Measurements from ENCODE around the gene GINS2. TPM values are rescaled to one million over a fixed set of nuclear protein-coding genes. Genes with fewer than 3 reads are reported as not detected.

The GINS2 gene
- total RNA-seq, 3 donors from 2014 or later: 0.66 to 3.1 (median 1.1) TPM

DNA sequence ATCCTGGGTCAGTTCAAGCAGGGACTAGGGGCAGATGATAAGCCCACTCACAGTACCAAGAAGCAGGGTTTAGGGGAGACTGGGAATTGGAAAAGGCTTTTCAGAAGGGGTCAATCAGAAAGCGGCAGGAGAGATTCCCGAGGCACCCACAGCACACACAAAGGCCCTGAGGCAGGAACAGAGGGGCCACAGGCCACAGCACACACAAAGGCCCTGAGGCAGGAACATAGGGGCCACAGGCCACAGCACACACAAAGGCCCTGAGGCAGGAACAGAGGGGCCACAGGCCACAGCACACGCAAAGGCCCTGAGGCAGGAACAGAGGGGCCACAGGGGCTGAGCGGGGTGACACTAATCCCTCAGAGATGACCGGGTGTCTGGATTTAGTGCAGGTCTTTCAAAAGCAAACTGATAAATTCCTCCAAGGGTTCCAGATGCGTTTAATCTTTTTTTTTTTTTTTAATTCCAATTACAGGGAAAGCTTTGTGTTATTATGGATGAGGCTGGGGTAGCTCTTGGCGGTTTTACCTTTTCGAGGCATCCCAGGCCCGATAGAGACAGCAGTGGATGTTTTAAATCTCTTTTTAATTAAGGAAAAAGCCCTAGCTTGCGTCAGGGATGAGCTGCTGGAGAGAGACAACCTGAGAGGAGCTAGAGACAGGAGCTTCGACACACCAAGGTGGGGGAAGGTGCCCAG lies 31.0 kb upstream of the GINS2 start:
- H3K36me3 ChIP-seq: no peaks in the 10 kb centered on the region
- H3K27me3 ChIP-seq: no peaks in the 10 kb centered on the region
- H3K4me1 ChIP-seq: peaks cover 10 to 21% of the 10 kb centered on the region in 2 donors
- no peaks in the 10 kb centered on the region for H3K9me3 ChIP-seq
- intact Hi-C loops (cut with DNase I; ENCODE audit: low total_unique reads): loop anchor here (2.0 kb wide), 1 partner anchor 99 kb away; no protein-coding TSS in a partner anchor
- TF ChIP-seq POLR2AphosphoS5 (IDR thresholded peaks at IDR 0.05) (no peak), POLR2A (IDR thresholded peaks at IDR 0.05) (no peak)
- TF ChIP-seq, protein P1, sequence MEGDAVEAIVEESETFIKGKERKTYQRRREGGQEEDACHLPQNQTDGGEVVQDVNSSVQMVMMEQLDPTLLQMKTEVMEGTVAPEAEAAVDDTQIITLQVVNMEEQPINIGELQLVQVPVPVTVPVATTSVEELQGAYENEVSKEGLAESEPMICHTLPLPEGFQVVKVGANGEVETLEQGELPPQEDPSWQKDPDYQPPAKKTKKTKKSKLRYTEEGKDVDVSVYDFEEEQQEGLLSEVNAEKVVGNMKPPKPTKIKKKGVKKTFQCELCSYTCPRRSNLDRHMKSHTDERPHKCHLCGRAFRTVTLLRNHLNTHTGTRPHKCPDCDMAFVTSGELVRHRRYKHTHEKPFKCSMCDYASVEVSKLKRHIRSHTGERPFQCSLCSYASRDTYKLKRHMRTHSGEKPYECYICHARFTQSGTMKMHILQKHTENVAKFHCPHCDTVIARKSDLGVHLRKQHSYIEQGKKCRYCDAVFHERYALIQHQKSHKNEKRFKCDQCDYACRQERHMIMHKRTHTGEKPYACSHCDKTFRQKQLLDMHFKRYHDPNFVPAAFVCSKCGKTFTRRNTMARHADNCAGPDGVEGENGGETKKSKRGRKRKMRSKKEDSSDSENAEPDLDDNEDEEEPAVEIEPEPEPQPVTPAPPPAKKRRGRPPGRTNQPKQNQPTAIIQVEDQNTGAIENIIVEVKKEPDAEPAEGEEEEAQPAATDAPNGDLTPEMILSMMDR (IDR thresholded peaks at IDR 0.05): no peak
- DNase-seq (ENCODE audit: low spot score in 2 of 2): no peak
- H3K4me3 ChIP-seq: no peak overlapping the region
- peak overlapping the region; percentile 66 to 73 for H3K27ac ChIP-seq

DNA sequence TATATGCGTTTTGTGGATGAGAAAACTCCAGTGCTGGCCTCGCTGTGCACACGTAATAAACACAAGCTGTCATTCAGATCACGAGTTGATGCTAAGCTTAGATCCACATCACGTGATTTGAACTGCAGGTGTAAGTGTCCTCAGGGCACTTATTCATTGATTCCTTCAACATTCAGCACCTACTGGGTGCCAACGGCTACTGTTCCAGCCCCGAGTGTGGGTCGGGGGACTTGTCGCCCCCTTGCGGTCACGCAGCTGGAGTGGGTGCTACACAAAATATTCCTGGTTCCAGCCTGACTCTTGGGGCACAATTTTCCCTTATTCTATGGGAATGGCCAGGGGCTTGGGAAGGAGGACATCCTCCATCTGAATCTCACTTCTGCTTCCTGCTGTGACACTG lies 29.9 kb upstream of the GINS2 start:
- Histone ChIP-seq H3K9me3 (no peaks in the 10 kb centered on the region), H3K36me3 (no peaks in the 10 kb centered on the region), H3K4me1 (peaks cover 10 to 21% of the 10 kb centered on the region in 2 donors), H3K27me3 (no peaks in the 10 kb centered on the region), H3K27ac (no peak overlapping the region), H3K4me3 (no peak overlapping the region)
- TF ChIP-seq POLR2A (IDR thresholded peaks at IDR 0.05) (no peak), POLR2AphosphoS5 (IDR thresholded peaks at IDR 0.05) (no peak)
- TF ChIP-seq, protein P1 (IDR thresholded peaks at IDR 0.05): peak in 1 of 3 donors; percentile 11
- DNase-seq (ENCODE audit: low spot score in 2 of 2): no peak
- intact Hi-C loops (cut with DNase I; ENCODE audit: low total_unique reads): loop anchor here (2.0 kb wide), 1 partner anchor 98 kb away; no protein-coding TSS in a partner anchor

DNA sequence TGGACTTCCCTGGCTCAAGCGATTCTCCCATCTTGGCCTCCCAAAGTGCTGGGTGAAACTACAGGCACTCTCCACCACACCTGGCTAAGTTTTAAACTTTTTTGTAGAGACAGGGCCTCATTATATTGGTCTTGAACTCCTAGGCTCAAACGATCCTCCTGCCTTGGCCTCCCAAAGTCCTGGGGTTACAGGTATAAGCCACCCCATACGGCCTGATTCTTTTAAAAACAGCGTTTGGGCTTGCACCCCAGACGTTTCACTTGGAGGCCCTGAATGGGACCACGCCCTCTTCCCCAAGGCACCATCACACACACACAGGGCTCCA lies 29.4 kb upstream of the GINS2 start:
- Histone ChIP-seq H3K4me1 (peaks cover 10 to 21% of the 10 kb centered on the region in 2 donors), H3K36me3 (no peaks in the 10 kb centered on the region), H3K4me3 (no peak overlapping the region), H3K27ac (peak overlapping the region in 1 of 2 donors; percentile 81), H3K9me3 (no peaks in the 10 kb centered on the region), H3K27me3 (no peaks in the 10 kb centered on the region)
- intact Hi-C loops (cut with DNase I; ENCODE audit: low total_unique reads): loop anchor here (2.0 kb wide), 1 partner anchor 97 kb away; no protein-coding TSS in a partner anchor
- TF ChIP-seq POLR2AphosphoS5 (IDR thresholded peaks at IDR 0.05): no peak
- TF ChIP-seq, protein P1 (IDR thresholded peaks at IDR 0.05): no peak
- no peak for TF ChIP-seq POLR2A (IDR thresholded peaks at IDR 0.05)
- no peak for DNase-seq (ENCODE audit: low spot score in 2 of 2)

DNA sequence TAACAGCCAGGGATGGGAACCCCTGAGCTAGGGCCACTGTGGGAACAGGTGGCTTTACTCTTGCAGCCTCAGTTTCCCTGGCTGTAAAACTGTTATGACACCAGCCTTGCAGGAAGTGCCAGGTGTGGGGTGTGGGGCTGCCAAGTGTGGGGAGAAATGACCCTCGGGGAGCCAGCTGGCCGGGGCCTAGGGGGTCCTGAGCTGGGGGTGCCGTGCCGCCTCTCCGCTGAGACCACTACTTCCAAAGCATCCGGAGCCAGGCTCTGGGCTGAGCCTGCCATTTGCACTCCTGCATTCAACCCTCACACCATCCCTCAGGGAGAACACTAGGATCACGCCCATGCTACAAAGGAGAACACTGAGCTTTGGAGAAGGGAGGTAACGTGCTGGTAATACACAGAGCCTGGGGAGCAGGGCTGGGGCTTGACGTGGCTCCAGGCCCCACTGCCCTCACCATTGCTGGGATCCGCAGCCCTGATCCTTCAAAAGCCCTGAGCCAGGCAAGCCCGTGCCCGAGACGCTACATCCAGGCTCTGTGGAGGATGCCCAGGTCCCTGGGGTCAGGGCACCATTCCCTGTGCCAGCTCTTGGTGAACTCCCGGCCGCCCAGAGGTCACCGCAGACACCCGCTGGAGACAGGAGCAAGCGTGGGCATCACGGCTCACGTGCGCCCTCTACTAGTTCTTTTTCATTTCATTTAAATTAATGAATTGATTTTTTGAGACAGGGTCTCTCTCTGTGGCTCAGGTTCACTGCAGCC lies 28.8 kb upstream of the GINS2 start:
- Histone ChIP-seq H3K27me3 (no peaks in the 10 kb centered on the region), H3K4me1 (peaks cover 10 to 21% of the 10 kb centered on the region in 2 donors), H3K4me3 (no peak overlapping the region), H3K9me3 (no peaks in the 10 kb centered on the region), H3K27ac (peak overlapping the region; percentile 80 to 81), H3K36me3 (no peaks in the 10 kb centered on the region)
- TF ChIP-seq, protein P1 (IDR thresholded peaks at IDR 0.05): peak; percentile 61 to 81 (median 75)
- no peak for TF ChIP-seq POLR2AphosphoS5 (IDR thresholded peaks at IDR 0.05)
- intact Hi-C loops (cut with DNase I; ENCODE audit: low total_unique reads): loop anchor here (2.0 kb wide), 1 partner anchor 97 kb away; no protein-coding TSS in a partner anchor
- DNase-seq (ENCODE audit: low spot score in 2 of 2): peak; percentile 53 to 73

DNA sequence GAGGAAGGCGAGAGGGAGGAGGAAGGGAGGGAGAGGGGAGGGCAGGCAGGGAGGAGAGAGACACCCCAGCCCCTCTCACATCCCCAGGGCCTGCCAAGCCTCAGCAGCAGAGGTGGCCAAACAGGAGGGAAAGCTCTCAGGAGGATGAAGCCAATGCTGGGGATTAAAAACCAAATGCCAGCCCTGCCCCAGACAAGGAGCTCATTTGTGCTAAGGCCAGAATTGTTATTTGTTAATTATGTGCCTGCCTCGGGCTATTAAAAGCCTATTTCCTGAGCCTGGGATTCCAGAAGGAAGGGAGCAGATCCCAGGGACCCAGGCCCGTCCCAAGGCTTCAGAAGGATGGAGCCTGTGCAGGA lies 27.9 kb upstream of the GINS2 start:
- peaks cover 10 to 21% of the 10 kb centered on the region in 2 donors for H3K4me1 ChIP-seq
- H3K4me3 ChIP-seq: no peak overlapping the region
- H3K36me3 ChIP-seq: no peaks in the 10 kb centered on the region
- TF ChIP-seq POLR2A (IDR thresholded peaks at IDR 0.05) (no peak), POLR2AphosphoS5 (IDR thresholded peaks at IDR 0.05) (no peak)
- TF ChIP-seq, protein P1 (IDR thresholded peaks at IDR 0.05): no peak
- peaks cover 4 to 6% of the 10 kb centered on the region in 2 donors for H3K9me3 ChIP-seq
- intact Hi-C loops (cut with DNase I; ENCODE audit: low total_unique reads): no loop called here
- H3K27ac ChIP-seq: peak overlapping the region; percentile 80 to 81
- no peaks in the 10 kb centered on the region for H3K27me3 ChIP-seq
- peak in 1 of 2 donors; percentile 81 for DNase-seq (ENCODE audit: low spot score in 2 of 2)

Data from breast epithelium (tissue), 4 donors.